ENCODE data around the gene SLC25A21.

SLC25A21 gene

DNA sequence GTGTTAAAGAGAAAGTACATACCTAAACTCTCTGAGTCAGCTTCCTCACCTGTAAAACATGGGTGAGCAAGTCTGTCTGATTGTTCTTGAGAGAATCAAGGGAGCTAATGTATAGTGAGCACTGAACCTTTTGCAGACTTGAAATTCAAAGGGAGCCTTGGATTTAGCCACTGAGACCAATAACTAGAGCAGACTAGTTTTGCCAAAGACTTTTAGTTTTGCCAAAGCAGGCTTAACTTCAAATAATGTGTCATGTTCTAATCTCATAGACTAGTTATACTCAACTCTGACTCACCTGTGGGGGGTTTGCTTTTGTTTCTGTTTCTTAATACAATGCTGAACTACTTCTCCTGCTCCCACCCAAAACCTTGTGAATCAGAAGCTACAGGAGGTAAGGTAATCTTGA is 123.7 kb downstream of the SLC25A21 start:
- TF ChIP-seq, protein P1, sequence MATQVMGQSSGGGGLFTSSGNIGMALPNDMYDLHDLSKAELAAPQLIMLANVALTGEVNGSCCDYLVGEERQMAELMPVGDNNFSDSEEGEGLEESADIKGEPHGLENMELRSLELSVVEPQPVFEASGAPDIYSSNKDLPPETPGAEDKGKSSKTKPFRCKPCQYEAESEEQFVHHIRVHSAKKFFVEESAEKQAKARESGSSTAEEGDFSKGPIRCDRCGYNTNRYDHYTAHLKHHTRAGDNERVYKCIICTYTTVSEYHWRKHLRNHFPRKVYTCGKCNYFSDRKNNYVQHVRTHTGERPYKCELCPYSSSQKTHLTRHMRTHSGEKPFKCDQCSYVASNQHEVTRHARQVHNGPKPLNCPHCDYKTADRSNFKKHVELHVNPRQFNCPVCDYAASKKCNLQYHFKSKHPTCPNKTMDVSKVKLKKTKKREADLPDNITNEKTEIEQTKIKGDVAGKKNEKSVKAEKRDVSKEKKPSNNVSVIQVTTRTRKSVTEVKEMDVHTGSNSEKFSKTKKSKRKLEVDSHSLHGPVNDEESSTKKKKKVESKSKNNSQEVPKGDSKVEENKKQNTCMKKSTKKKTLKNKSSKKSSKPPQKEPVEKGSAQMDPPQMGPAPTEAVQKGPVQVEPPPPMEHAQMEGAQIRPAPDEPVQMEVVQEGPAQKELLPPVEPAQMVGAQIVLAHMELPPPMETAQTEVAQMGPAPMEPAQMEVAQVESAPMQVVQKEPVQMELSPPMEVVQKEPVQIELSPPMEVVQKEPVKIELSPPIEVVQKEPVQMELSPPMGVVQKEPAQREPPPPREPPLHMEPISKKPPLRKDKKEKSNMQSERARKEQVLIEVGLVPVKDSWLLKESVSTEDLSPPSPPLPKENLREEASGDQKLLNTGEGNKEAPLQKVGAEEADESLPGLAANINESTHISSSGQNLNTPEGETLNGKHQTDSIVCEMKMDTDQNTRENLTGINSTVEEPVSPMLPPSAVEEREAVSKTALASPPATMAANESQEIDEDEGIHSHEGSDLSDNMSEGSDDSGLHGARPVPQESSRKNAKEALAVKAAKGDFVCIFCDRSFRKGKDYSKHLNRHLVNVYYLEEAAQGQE (IDR thresholded peaks at IDR 0.05; ENCODE audit: insufficient read depth in 1 of 2, low read depth in 2 of 2, low read length in 2 of 2) = no peak
- TF ChIP-seq FOXP2 (optimal IDR thresholded peaks at IDR 0.05; ENCODE audit: borderline replicate concordance, extremely low read depth, extremely low read length, insufficient read depth) (no peak), TAF1 (IDR thresholded peaks at IDR 0.05; ENCODE audit: borderline replicate concordance, insufficient read depth, low read length) (no peak), POLR2AphosphoS5 (IDR thresholded peaks at IDR 0.05; ENCODE audit: low read depth, low read length) (no peak), SIN3A (IDR thresholded peaks at IDR 0.05; ENCODE audit: borderline replicate concordance, insufficient read depth, low read length) (no peak)

DNA sequence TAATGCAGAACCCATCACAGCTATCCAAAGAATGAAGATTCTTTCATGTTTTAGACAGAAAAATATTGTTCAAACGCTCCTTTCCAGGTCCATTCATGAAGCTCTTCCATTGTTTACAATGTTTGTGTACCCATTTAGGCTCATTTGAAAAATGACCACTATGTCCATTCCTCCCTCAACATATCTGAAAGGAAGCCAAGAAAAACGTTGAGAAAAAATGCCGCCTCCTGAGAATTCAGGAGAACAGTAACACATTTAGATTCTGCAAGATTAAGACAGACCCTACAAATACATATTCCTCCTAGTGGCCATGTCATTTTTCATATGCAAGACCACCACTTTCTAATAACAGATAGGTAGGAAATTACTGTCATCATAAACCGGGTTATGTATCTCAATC is 124.4 kb downstream of the SLC25A21 start:
- TF ChIP-seq FOXP2 (optimal IDR thresholded peaks at IDR 0.05; ENCODE audit: borderline replicate concordance, extremely low read depth, extremely low read length, insufficient read depth) (no peak), SIN3A (IDR thresholded peaks at IDR 0.05; ENCODE audit: borderline replicate concordance, insufficient read depth, low read length) (no peak), POLR2AphosphoS5 (IDR thresholded peaks at IDR 0.05; ENCODE audit: low read depth, low read length) (no peak), TAF1 (IDR thresholded peaks at IDR 0.05; ENCODE audit: borderline replicate concordance, insufficient read depth, low read length) (no peak)
- TF ChIP-seq, protein P1 (IDR thresholded peaks at IDR 0.05; ENCODE audit: insufficient read depth in 1 of 2, low read depth in 2 of 2, low read length in 2 of 2) = no peak

DNA sequence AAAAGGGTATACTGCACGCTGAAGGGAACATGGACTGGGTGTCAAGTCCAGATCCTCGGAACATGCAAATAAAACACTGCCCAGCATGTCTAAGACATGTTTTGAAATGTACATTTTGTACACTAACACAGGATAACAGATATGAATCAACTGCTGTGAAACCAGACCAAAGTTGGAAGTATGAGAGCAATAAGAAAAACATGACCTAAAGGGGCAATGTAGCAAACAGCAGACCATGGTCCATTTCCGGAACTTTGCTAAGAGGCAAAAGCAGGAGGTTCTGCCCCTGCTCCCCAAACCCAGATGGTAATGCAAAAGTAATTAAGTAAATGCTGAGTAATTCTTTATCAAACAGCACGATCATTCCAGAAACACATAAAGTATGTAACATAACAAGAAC is 125.2 kb downstream of the SLC25A21 start:
- TF ChIP-seq POLR2AphosphoS5 (IDR thresholded peaks at IDR 0.05; ENCODE audit: low read depth, low read length) (no peak), TAF1 (IDR thresholded peaks at IDR 0.05; ENCODE audit: borderline replicate concordance, insufficient read depth, low read length) (no peak), FOXP2 (optimal IDR thresholded peaks at IDR 0.05; ENCODE audit: borderline replicate concordance, extremely low read depth, extremely low read length, insufficient read depth) (no peak), SIN3A (IDR thresholded peaks at IDR 0.05; ENCODE audit: borderline replicate concordance, insufficient read depth, low read length) (no peak)
- TF ChIP-seq, protein P1 (IDR thresholded peaks at IDR 0.05; ENCODE audit: insufficient read depth in 1 of 2, low read depth in 2 of 2, low read length in 2 of 2) = no peak

DNA sequence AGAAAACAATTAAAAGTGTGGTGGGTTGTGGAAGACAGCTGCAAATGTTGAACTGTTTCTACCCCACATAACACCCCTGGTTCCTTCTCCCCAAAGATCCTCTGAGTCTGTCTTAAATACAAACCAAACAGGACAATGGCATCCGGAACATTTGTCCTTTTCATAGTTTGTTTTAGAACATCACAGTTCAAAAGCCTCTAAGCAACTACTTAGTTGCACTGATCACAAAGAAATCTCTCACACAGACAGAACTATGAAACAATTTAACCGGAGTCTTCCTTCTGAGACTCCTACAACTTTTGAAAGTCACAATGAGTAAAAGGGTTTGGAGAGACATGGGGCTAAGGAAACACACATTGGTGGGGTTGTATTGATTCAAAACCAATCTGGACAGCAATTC is 125.6 kb downstream of the SLC25A21 start:
- TF ChIP-seq FOXP2 (optimal IDR thresholded peaks at IDR 0.05; ENCODE audit: borderline replicate concordance, extremely low read depth, extremely low read length, insufficient read depth) = no peak
- TF ChIP-seq SIN3A (IDR thresholded peaks at IDR 0.05; ENCODE audit: borderline replicate concordance, insufficient read depth, low read length) = no peak
- no peak for TF ChIP-seq TAF1 (IDR thresholded peaks at IDR 0.05; ENCODE audit: borderline replicate concordance, insufficient read depth, low read length)
- TF ChIP-seq POLR2AphosphoS5 (IDR thresholded peaks at IDR 0.05; ENCODE audit: low read depth, low read length) = no peak
- TF ChIP-seq, protein P1 (IDR thresholded peaks at IDR 0.05; ENCODE audit: insufficient read depth in 1 of 2, low read depth in 2 of 2, low read length in 2 of 2) = no peak
